Right hindlimb (tissue), 1 donor: ENCODE results near the gene LRRC8E.
"Not testable (repeated sequence)": the region's sequence is repeated elsewhere in the genome, so short reads cannot be mapped to it uniquely, and the experiment has no call there.

Experiments used
- DNase-seq: peaks from one replicate; pipeline ENCODE4 v3.0.0-alpha.2; 2018

LRRC8E gene

DNA sequence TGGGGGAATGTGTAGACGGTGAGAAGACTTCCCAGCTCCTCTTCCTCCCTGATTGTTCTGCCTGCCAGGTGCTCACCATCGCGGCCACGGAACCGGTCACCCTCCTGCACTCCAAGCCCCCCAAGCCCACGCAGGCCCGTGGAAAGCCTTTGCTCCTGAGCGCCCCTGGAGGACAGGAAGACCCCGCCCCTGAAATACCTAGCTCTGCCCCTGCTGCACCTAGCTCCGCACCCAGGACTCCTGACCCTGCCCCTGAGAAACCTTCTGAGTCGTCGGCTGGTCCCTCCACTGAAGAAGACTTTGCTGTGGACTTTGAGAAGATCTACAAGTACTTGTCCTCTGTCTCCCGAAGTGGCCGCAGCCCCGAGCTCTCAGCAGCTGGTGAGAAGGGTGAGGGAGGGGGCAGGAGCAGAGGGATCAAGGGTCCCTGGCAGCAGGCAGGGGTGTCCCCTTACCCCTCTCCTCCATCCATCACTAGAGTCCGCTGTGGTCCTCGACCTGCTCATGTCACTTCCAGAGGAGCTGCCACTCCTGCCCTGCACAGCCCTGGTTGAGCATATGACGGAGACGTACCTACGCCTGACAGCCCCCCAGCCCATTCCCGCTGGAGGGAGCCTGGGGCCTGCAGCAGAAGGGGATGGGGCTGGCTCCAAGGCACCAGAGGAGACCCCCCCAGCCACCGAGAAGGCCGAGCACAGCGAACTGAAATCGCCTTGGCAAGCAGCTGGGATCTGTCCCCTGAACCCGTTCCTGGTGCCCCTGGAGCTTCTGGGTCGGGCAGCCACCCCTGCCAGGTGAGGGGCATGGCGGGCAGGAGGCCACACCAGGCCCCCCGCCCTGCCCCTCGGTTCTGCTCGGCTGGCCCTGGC is 33.9 kb downstream of the LRRC8E start:
- no peak for DNase-seq

DNA sequence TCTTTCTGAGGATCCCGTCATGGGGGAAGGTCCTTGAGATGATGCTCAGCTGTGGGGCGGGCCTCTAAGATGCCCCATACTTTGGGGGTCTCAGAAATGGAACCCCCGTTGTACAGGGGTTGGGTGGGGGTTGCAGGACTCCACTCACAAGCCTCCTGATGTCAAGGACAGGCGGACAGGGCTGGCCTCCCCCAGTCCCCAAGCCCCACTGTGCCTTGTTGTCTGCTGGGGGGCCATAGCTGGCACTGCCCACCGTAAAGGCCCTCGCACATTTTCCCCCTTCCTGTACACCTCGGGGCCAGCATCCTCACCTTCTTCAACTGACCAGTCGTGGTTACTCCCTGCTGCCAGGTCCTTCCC is 34.5 kb downstream of the LRRC8E start:
- no peak for DNase-seq

DNA sequence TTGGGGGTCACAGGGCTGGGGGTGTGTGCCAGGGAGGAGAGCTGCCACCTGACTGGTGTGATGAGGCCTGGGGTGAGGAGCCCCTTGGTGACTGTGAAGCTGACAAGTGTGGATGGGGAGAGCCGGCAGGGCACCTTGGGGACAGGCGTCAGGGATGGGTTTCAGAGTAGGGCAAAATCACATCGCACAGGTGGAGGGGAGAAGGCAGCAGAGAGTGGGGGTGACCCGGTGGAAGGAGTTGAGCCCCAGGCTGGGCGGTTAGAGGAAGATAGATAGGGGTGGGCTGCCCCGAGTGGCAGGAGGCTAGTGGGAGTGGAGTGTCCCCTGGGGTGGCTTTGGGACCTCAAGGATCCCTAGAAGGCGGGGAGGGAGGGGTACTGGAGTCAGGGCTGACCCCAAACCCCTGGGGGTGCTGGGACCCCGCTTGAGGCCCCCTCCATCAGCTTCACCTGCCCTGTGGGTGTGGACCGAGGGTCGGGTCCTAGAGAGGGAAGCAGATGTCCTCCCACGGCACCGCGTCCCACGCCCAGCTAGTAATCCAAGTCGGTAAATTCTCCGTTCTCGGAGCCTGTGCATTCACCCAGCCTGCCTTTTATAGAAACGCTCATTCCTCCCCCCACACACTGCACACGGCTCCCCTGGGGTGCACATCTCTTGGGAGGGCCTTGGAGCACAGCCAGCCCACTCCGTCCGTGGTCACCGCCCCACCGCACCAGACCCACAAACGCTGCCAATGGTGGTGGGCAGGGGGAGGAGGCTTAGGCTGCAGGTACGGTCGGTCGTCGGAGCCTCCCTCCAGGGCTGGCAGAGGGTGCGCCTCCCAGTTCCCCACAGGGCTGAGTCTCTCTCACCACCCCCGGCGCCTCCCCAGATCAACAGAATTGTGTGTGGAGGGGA is 35.2 kb downstream of the LRRC8E start:
- DNase-seq, result no peak

DNA sequence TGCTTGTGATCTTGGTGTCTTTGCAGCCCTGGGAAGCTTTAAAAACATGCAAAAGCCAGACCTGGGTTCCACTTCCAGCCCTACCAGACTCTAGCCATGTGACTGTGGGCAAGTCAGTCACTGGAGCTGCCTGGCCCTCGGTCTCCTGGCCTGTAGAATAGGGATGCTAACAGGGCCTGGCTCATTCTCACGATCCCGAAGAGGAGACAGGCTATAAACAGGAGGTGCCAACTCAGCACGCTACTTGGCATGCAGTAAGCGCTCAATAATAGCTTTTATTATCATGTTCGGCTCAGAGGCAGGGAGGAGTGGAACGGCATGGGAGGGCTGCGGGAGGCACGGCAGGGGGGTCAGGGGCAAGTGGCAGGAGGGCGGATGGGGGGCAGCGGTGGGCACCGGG is 35.9 kb downstream of the LRRC8E start:
- no peak for DNase-seq

DNA sequence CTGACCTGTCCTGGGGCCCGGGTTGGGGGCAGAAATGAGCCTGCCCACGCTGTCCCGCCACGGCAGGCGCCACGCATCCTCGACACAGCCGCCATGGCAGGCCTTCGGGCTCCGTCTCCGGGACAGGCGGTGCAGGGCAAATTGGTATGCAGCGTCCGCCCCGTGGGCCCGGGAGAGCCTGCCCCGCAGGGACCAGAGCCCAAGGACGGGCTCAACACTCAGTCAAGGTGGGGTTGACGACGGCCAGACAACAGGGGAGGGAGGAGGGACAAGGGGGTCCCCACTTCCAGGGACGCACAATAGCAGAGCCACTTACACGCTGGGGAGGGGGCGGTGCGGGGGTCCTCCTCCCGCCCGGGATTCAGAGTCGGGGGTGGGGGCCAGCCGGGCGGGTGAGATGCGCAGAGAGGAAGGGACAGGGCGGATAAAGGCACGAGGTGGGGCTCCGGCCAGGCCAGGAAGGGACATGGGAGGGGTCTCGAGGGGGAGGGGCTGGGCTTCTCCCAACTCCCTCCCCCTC is 36.4 kb downstream of the LRRC8E start:
- DNase-seq, result no peak

DNA sequence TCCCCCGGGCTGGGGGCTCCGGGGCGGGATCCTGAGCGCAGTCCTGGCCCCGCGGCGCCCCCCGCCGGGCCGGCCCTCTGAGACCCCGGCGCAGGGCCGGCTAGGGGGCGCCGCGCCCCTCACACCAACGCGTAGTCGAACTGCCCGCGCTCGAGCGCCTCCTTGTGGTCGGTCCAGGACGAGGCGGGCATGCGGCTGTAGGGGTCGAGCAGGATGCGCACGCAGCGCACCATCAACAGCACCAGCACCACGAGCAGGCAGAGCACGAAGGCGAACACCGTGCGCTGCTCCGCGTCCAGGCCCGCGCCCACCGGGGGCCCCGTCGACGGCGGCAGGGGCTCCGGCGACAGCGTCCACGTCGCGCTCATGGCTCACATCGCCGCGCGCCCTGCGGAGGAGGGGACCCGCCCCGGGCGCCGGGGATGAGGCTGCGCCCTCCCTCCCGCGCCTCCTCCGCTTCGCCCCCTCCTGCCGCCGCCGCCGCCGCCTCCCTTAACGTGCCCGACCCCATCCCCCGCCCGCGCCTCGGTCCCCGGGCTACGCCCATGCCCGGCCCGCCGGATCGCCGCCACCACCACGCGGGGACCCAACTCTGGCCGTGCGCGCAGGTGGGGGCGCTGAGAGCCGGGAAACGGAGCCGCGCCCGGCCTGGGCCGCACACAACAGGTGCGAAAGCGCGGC is 37.0 kb downstream of the LRRC8E start:
- peak; percentile 84 for DNase-seq

DNA sequence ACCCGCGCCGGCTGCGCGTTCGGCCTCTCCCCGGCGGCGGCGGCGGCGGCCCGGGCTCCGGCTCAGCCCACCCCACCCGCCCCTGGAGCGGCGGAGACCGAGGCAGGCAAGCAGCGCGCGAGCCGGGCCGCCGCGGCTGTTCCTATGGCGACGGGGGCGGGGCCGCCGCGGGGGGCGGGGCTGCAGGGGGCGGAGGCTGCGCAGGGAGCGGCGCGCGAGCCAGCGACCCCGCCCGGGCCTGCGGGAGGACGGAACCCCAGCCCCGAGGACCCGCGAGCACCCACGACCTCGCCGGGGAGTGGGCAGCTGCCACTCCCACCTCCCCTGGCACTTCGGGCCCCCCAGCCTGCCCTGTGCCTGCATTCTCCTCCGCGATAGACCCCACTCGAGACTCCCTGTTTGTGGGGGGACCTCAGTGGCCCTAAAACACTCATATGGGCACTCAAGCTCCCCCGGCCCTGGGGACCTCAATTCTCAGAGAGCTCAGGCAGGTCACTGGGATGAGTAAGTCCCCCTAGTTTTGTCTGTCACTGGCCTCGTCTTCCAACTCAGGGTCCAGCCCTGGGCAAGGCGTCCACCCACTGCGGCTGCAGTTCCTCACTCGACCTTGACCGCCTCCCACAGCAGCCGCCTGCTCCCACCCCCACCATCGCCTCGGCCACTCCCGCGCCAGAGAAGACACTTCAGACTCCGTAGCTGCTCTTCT is 37.9 kb downstream of the LRRC8E start, which contains the start of gene CTXN1:
TSS of gene CTXN1 (minus strand) at position 115 of the 706 bp plus-strand sequence. CDS start 597 bp downstream, outside the sequence.
- DNase-seq, result peak; percentile 83

DNA sequence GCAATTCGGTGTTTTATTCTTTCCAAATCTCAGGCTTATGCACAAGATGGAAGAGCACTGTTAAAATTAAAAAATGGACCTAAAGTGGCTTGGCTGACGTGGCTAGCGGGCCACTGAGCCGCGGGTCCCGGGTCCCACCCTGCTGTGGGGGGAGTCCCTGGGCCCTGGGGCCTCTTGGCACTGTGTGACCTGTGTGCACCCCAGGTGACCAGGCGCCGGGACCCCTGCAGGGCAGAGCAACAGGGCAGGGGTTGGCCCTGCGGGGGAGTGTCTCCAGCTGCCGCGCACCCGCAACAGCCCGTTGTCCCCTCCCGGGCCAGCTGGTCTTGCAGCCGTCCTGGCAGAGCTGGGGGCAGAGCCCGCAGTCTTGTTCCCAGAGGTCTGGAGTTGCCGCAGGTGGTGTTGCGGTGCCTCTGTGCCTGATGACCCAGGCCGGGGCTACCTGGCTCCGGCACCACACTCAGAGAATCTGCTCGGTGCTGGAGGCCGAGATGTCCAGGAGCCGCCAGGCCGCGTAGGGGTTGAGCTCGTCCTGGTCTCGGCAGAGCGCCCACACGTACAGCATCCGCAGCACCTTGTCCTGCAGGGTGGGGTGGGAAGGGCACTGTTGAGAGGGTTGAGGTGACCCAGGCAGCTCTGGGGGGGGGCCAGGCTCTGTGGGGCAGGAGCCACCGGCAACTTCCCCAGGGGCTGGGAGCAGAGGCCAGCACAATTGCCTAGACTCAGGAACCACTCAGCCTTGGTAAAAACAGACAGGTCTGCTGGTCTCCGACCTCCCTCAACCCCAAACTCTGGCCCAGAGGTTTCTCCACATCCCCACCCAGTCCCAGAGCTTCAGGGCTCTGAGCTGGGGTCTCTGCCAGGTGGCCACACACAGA is 38.7 kb downstream of the LRRC8E start:
- DNase-seq, result no peak

DNA sequence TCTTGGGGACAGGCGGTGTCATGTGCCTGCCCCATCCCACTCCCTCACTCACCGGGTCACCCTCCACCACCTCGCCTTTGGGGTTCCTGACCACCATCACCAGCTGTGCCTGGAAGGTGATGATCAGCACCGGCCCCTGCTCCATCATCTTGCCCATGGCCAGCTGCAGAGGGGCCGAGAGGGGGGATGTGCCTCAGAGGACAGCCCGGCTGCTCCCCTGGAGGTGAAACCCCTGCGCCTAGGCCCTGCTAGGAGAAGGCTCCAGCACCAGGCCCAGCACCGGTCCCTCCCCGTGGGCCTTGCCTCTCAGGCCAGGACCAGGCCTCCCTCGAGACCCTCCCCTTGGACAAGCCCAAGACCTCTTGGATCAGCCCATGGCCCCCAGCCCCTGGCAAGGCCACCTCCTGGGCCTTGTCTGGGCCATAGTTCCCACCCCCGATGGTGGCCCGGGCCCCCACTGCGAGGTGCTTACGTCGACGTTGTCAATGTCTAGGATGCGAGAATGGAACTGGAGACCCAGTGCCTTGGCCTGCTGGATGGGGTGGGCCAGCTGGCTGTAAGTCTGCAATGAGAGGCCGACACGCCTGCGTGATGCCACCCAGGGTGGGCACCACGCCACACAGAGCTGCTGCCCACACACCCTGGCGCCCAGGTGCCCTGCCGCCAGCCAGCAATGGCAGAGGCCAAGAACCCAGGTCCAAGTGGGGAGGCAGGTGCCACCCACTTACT is 39.5 kb downstream of the LRRC8E start:
- no peak for DNase-seq

DNA sequence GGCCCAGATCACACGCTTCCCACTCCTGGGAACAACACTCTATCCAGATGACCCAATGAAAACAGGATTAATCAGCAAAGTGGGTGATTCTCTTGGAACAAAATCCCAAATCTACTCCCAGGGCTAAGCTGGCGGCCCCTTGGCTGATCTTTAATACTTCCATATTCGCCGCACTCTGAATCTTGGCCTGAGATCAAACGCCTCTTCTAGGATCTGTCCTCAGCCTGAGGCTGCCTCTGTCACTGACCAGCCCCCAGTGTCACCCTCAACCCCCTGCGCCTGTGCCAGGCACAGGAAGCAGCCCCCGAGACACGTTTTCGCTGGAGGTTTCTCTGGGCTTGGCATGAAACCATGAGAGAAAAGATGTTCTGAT is 40.0 kb downstream of the LRRC8E start:
- peak; percentile 9 for DNase-seq

DNA sequence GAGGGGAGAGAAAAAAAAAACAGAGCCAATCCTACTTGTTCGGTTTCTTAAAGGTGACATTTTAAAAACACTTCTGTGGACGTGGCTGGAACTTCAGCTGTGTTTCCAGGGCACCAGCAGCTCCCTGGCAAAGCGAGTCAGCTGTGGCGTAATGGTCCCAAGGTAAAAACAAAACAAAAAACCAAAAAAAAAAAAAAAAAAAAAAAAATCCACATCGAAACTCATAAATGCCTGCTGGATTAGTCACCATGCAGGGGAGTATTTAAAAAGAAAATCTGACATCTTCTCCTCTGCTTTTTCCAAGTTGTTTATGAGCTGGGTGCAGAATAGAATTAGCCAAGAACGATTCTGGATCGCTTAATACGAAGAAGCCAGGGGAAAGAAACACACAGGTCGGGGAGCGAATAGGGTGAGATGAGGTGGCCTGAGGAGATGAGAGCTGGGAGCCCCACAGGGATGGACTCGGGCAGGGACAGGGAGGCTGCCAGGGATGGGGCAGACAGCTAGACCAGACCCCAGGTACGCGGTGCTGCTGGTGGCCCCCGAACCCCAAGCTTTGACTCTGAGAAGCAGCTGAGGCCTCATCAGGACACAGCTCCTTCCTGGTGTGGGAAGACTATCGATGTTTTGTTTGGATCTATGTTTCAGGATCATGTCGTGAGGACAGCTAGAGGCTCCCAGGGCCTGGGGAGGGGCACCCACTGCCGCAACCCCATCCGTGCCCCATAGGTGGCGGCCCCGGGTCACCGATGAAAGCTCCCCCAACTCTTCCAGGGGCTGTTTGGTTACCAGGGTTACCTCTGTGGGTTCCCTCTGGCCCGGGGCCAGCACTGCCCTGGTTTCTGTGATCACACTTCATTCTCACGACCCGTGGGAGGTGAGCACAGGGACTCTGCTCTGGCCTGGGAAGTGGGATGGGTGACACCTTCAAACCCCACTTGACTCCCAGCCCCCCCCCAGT is 40.7 kb downstream of the LRRC8E start:
- peak; percentile 51 for DNase-seq

DNA sequence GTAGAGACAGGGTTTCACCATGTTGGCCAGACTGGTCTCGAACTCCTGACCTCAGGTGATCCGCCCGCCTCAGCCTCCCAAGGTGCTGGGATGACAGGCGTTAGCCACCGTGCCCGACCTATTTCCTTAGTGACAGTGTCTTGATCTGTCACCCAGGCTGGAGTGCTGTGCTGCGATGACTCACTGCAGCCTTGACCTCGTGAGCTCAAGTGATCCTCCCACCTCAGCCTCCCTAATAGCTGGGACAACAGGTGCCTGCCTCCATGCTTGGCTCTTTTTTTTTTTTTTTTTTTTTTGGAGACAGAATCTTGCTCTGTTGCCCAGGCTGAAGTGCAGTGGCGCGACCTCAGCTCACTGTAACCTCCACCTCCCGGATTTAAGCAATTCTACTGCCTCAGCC is 41.7 kb downstream of the LRRC8E start:
- DNase-seq, result not testable (repeated sequence)

DNA sequence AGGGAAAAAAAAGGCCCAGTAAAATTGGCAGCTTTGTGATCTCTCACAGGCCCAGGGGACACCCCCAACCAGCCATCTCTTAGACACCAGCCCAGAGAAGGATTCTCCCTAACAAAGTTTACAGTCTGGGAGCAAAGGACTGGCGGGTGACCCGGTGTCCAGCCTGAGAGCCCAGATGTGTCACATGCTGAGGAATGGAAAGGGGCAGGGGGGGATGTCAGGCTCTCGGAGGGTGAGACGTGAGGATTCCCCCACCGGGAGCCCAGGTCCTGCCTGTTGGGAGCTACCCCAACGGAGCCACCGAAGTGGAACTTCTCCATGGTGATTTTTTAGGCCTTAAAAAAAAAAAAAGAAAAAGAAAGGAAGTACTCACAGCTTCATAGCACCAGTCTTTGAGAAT is 42.5 kb downstream of the LRRC8E start:
- peak; percentile 14 for DNase-seq

DNA sequence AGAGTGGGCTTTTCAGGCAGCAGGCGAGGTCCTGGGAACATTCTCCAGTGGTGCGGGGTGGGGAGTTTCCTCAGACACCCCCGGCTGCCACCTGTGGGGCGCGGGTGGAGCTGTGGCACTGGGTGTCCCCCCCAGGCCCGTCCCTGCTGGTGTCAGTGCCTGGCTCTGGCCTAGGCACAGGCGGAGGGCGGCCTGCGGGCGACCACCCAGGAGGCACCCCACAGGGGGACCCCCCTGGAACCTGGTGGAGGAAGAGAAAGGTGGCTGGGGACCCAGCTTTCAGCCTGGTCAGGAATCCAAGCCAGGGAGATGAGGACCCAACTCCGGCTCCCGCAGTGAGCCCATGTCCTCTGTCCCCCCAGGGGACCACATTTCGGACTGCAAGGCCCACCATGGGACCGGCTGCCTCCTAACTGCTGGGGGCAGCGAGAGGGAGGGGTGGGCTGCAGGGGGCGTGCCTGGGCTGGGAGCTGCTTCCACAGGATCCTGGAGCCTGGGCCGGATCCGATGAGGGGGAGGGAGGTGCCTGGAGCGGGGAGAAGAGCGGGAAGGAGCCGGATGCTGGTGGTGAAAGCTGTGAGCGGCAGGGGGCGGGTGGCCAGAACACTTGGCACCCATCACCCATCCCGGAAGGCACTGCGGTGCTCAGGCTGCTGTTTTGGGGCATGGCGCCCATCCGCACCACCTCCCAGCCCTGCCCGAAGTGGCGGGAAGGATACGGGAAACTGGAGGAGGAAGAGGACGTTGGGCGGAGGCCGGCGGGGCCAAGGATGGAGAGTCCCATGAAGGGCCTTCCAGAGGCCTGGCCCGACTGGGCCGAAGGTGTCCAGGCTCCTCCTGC is 43.1 kb downstream of the LRRC8E start:
- DNase-seq, result peak; percentile 21

DNA sequence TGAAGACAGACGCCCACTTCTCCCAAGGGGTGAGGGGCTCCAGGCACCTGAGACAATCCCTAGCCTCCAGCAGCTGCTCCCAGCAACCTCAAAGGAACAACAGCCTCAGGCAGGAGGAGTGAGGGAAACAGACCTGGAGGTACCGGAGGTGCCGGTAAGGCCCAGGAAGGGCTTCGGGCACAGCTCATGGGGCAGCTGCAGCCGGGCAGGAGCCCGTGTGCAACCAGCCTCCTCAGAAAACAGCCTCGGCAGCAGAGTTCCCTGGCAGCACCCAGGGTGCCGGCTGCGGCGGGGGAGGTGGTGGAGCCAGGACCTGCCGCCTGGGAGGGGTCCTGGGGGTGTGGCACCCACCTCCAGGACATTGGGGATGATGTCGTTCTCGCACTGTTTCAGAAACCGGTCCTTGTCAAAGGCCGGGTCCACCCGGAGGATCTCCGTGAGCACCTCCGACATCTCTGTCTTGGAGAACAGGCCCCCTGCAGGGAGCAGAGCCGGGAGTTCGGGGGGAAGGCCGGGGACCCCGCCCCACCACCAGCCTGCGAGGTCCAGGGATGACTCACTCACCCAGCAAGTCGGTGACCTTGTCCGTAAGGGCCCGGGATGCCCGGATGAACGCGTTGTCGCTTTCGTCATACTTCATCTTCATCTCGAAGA is 44.1 kb downstream of the LRRC8E start:
- DNase-seq, result peak; percentile 18

DNA sequence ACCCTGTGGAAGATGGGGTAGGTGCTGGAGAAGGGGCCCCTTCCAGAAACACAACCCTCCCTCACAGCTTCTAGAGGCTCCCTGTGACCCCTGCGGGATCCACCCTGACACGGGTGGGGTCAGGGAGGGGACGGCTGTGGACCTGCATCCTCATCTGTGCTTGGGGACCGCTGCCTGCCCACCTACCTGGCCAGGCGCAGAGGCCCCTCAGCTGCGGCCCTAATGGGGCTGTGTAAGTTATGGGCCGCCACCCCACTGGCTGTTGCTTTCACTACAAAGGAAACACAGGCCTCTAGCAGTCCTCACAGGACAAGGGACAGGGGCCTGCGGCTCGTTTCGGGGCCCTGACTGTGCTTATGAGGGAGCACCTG is 44.6 kb downstream of the LRRC8E start:
- peak; percentile 7 for DNase-seq

DNA sequence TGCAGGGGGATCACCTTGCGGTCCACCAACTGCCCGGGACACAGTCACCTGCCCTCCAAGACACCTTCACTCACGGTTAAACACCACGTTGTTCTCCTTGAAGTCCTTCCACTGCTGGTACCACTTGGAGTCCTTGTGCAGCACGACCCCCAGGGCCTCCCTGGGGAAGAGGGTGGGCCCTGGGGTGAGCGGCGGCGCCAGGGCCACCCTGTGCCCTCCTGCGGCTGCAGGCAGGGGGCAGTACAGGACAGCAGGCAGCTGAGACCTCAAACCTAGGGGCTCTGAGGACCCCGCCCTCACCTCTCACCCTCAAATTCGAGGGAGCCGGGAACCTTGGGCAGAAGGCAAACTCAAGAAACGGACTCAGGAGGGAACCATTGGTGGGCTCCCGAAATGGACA is 45.1 kb downstream of the LRRC8E start:
- DNase-seq, result no peak
